Measurements from ENCODE around the gene KISS1R.
"Not testable (repeated sequence)": the region's sequence is repeated elsewhere in the genome, so short reads cannot be mapped to it uniquely, and the experiment has no call there.

Gene KISS1R

GRCh38 chr19:885536-886224, 31.5 kb upstream of the KISS1R start:
- Histone ChIP-seq H3K4me1 (ENCODE audit: insufficient read depth, low read length) (no peaks in the 10 kb centered on the region), H3K27me3 (ENCODE audit: insufficient read depth, low read length) (no peaks in the 10 kb centered on the region), H3K9ac (ENCODE audit: low read depth, low read length) (no peak overlapping the region), H3K36me3 (ENCODE audit: insufficient read depth, low read depth, low read length) (peaks cover 75% of the 10 kb centered on the region), H3K9me3 (ENCODE audit: insufficient read depth, low read depth, low read length) (no peaks in the 10 kb centered on the region), H3K27ac (ENCODE audit: low read length) (no peak overlapping the region), H3K4me3 (ENCODE audit: low read length) (no peak overlapping the region)

- no peak overlapping the region for H3K9ac ChIP-seq (ENCODE audit: low read depth, low read length)
- H3K4me3 ChIP-seq (ENCODE audit: low read length) = no peak overlapping the region
- no peaks in the 10 kb centered on the region for H3K27me3 ChIP-seq (ENCODE audit: insufficient read depth, low read length)
- no peaks in the 10 kb centered on the region for H3K9me3 ChIP-seq (ENCODE audit: insufficient read depth, low read depth, low read length)
- H3K27ac ChIP-seq (ENCODE audit: low read length) = no peak overlapping the region
- H3K36me3 ChIP-seq (ENCODE audit: insufficient read depth, low read depth, low read length) = peaks cover 66% of the 10 kb centered on the region
- H3K4me1 ChIP-seq (ENCODE audit: insufficient read depth, low read length) = no peaks in the 10 kb centered on the region
Observed at GRCh38 chr19:887072-887471, 30.1 kb upstream of the KISS1R start.

- Histone ChIP-seq H3K4me1 (ENCODE audit: insufficient read depth, low read length) (no peaks in the 10 kb centered on the region), H3K9me3 (ENCODE audit: insufficient read depth, low read depth, low read length) (no peaks in the 10 kb centered on the region), H3K27me3 (ENCODE audit: insufficient read depth, low read length) (no peaks in the 10 kb centered on the region), H3K36me3 (ENCODE audit: insufficient read depth, low read depth, low read length) (peaks cover 61% of the 10 kb centered on the region), H3K4me3 (ENCODE audit: low read length) (no peak overlapping the region), H3K27ac (ENCODE audit: low read length) (no peak overlapping the region), H3K9ac (ENCODE audit: low read depth, low read length) (no peak overlapping the region)
Observed at GRCh38 chr19:887599-887998, 29.5 kb upstream of the KISS1R start.

- Histone ChIP-seq H3K4me1 (ENCODE audit: insufficient read depth, low read length) (no peaks in the 10 kb centered on the region), H3K27me3 (ENCODE audit: insufficient read depth, low read length) (no peaks in the 10 kb centered on the region), H3K36me3 (ENCODE audit: insufficient read depth, low read depth, low read length) (peaks cover 53% of the 10 kb centered on the region), H3K9ac (ENCODE audit: low read depth, low read length) (no peak overlapping the region), H3K9me3 (ENCODE audit: insufficient read depth, low read depth, low read length) (no peaks in the 10 kb centered on the region), H3K4me3 (ENCODE audit: low read length) (no peak overlapping the region), H3K27ac (ENCODE audit: low read length) (no peak overlapping the region)
Observed at GRCh38 chr19:888581-889385, 28.4 kb upstream of the KISS1R start.

- no peaks in the 10 kb centered on the region for H3K4me1 ChIP-seq (ENCODE audit: insufficient read depth, low read length)
- H3K4me3 ChIP-seq (ENCODE audit: low read length) = no peak overlapping the region
- H3K9me3 ChIP-seq (ENCODE audit: insufficient read depth, low read depth, low read length) = no peaks in the 10 kb centered on the region
- no peak overlapping the region for H3K27ac ChIP-seq (ENCODE audit: low read length)
- peaks cover 50% of the 10 kb centered on the region for H3K36me3 ChIP-seq (ENCODE audit: insufficient read depth, low read depth, low read length)
- H3K9ac ChIP-seq (ENCODE audit: low read depth, low read length) = no peak overlapping the region
- H3K27me3 ChIP-seq (ENCODE audit: insufficient read depth, low read length) = no peaks in the 10 kb centered on the region
Observed at GRCh38 chr19:889662-890295, 27.4 kb upstream of the KISS1R start.

- Histone ChIP-seq H3K27ac (ENCODE audit: low read length) (no peak overlapping the region), H3K36me3 (ENCODE audit: insufficient read depth, low read depth, low read length) (peaks cover 39% of the 10 kb centered on the region)
Observed at GRCh38 chr19:890831-891230, 26.3 kb upstream of the KISS1R start.

GRCh38 chr19:891421-892200, 25.5 kb upstream of the KISS1R start:
- peak overlapping the region; percentile 84; the same call in 1 of the 2 replicates for H3K4me3 ChIP-seq (ENCODE audit: low read length)
- not testable (repeated sequence) for H3K27ac ChIP-seq (ENCODE audit: low read length)

More at GRCh38 chr19:890831-891230, 26.3 kb upstream of the KISS1R start:
- no peaks in the 10 kb centered on the region for H3K4me1 ChIP-seq (ENCODE audit: insufficient read depth, low read length)
- H3K9ac ChIP-seq (ENCODE audit: low read depth, low read length) = no peak overlapping the region
- no peaks in the 10 kb centered on the region for H3K27me3 ChIP-seq (ENCODE audit: insufficient read depth, low read length)
- H3K4me3 ChIP-seq (ENCODE audit: low read length) = no peak overlapping the region
- H3K9me3 ChIP-seq (ENCODE audit: insufficient read depth, low read depth, low read length) = no peaks in the 10 kb centered on the region

GRCh38 chr19:892243-892893, 24.8 kb upstream of the KISS1R start:
- Histone ChIP-seq H3K27me3 (ENCODE audit: insufficient read depth, low read length) (no peaks in the 10 kb centered on the region), H3K9me3 (ENCODE audit: insufficient read depth, low read depth, low read length) (no peaks in the 10 kb centered on the region), H3K4me3 (ENCODE audit: low read length) (peak overlapping the region; percentile 84), H3K9ac (ENCODE audit: low read depth, low read length) (peak overlapping the region; percentile 76; the same call in 1 of the 2 replicates), H3K27ac (ENCODE audit: low read length) (no peak overlapping the region), H3K4me1 (ENCODE audit: insufficient read depth, low read length) (no peaks in the 10 kb centered on the region), H3K36me3 (ENCODE audit: insufficient read depth, low read depth, low read length) (peaks cover 35% of the 10 kb centered on the region)

More at GRCh38 chr19:891421-892200, 25.5 kb upstream of the KISS1R start:
- Histone ChIP-seq H3K36me3 (ENCODE audit: insufficient read depth, low read depth, low read length) (peaks cover 34% of the 10 kb centered on the region), H3K9ac (ENCODE audit: low read depth, low read length) (peak overlapping the region; percentile 76; the same call in 1 of the 2 replicates)
- H3K27me3 ChIP-seq (ENCODE audit: insufficient read depth, low read length); H3K4me1 ChIP-seq (ENCODE audit: insufficient read depth, low read length); H3K9me3 ChIP-seq (ENCODE audit: insufficient read depth, low read depth, low read length): not testable (repeated sequence)

GRCh38 chr19:892894-893689, 24.0 kb upstream of the KISS1R start, which contains the start of the genes MED16 and RNU6-9:
TSS of gene MED16 (minus strand) at chr19:893187. CDS start at chr19:891131, 2,056 bp downstream.
TSS of gene RNU6-9 (plus strand) at chr19:893484.
- peak within 1 kb of the TSS; percentile 76 for H3K9ac ChIP-seq (ENCODE audit: low read depth, low read length)
- no peaks in the 10 kb centered on the region for H3K27me3 ChIP-seq (ENCODE audit: insufficient read depth, low read length)
- H3K36me3 ChIP-seq (ENCODE audit: insufficient read depth, low read depth, low read length) = peaks cover 33% of the 10 kb centered on the region
- H3K27ac ChIP-seq (ENCODE audit: low read length) = peak within 1 kb of the TSS; percentile 75
- no peaks in the 10 kb centered on the region for H3K4me1 ChIP-seq (ENCODE audit: insufficient read depth, low read length)
- H3K4me3 ChIP-seq (ENCODE audit: low read length) = peak within 1 kb of the TSS; percentile 84
- H3K9me3 ChIP-seq (ENCODE audit: insufficient read depth, low read depth, low read length) = no peaks in the 10 kb centered on the region

- H3K36me3 ChIP-seq (ENCODE audit: insufficient read depth, low read depth, low read length) = peaks cover 21% of the 10 kb centered on the region; the same call in 1 of the 2 replicates
- H3K4me1 ChIP-seq (ENCODE audit: insufficient read depth, low read length) = no peaks in the 10 kb centered on the region
- no peak overlapping the region for H3K9ac ChIP-seq (ENCODE audit: low read depth, low read length)
- no peaks in the 10 kb centered on the region for H3K9me3 ChIP-seq (ENCODE audit: insufficient read depth, low read depth, low read length)
- no peaks in the 10 kb centered on the region for H3K27me3 ChIP-seq (ENCODE audit: insufficient read depth, low read length)
- H3K27ac ChIP-seq (ENCODE audit: low read length) = no peak overlapping the region
- H3K4me3 ChIP-seq (ENCODE audit: low read length) = no peak overlapping the region
Observed at GRCh38 chr19:896434-896833, 20.7 kb upstream of the KISS1R start.
